DOHH2 (cell line): ENCODE measurements around the gene PRMT1.

ENCODE experiments used
- H3F3A ChIP-seq: fragments of 200-600 bp; sonication (generic), shearing (Covaris generic); 2 replicates; pipeline ENCODE4 v1.6.0; 2016; ENCODE audit warnings: antibody characterized with exemption, mild to moderate bottlenecking; ENCODE audit not compliant: control insufficient read depth, insufficient read depth
- H3K27ac ChIP-seq: fragments of 200-600 bp; sonication (generic); 2 replicates; pipeline ENCODE4 v1.5.1; 2014; ENCODE audit warnings: low read depth, mild to moderate bottlenecking, low read length, moderate library complexity
- H3K27me3 ChIP-seq: fragments of 200-600 bp; sonication (generic); 2 replicates; pipeline ENCODE4 v1.6.1; 2014; ENCODE audit warnings: mild to moderate bottlenecking, low read length, mixed read lengths; ENCODE audit not compliant: control insufficient read depth
- H3K36me3 ChIP-seq: fragments of 200-600 bp; sonication (generic); 2 replicates; pipeline ENCODE4 v1.6.1; 2014; ENCODE audit warnings: mild to moderate bottlenecking, low read length, moderate library complexity, mixed read lengths; ENCODE audit not compliant: control insufficient read depth
- H3K4me1 ChIP-seq: fragments of 200-600 bp; sonication (generic); 2 replicates; pipeline ENCODE4 v1.6.1; 2014; ENCODE audit warnings: mild to moderate bottlenecking, low read length, mixed read lengths; ENCODE audit not compliant: control insufficient read depth
- H3K4me2 ChIP-seq: fragments of 200-600 bp; sonication (generic); 2 replicates; pipeline ENCODE4 v1.6.0; 2014; ENCODE audit warnings: mild to moderate bottlenecking, low read length, moderate library complexity
- H3K4me3 ChIP-seq: fragments of 200-600 bp; sonication (generic); 2 replicates; pipeline ENCODE4 v1.5.1; 2014; ENCODE audit warnings: mild to moderate bottlenecking, low read length, mixed read lengths
- H3K79me2 ChIP-seq: fragments of 200-600 bp; sonication (generic); 2 replicates; pipeline ENCODE4 v1.6.1; 2014; ENCODE audit warnings: mild to moderate bottlenecking, low read length, mixed read lengths; ENCODE audit not compliant: control insufficient read depth
- H3K9me2 ChIP-seq: fragments of 200-600 bp; sonication (generic); replicated peaks from 2 replicates; pipeline ENCODE4 v1.6.1; 2014; ENCODE audit warnings: mild to moderate bottlenecking, low read length, mixed read lengths; ENCODE audit not compliant: control insufficient read depth
- H3K9me3 ChIP-seq: fragments of 200-600 bp; sonication (generic); 2 replicates; pipeline ENCODE4 v1.6.1; 2014; ENCODE audit warnings: antibody characterized with exemption, low read length, mixed read lengths; ENCODE audit not compliant: control insufficient read depth, insufficient read depth
- H4K20me1 ChIP-seq: fragments of 200-600 bp; sonication (generic); 2 replicates; pipeline ENCODE4 v1.6.0; 2014; ENCODE audit warnings: low read depth, mild to moderate bottlenecking, antibody characterized with exemption, low read length, moderate library complexity; ENCODE audit not compliant: control insufficient read depth, insufficient read depth
- EZH2phosphoT487 ChIP-seq: fragments of 200-600 bp; sonication (generic); IDR thresholded peaks from 2 replicates; pipeline ENCODE4 v1.6.1; 2017; ENCODE audit warnings: borderline replicate concordance, mild to moderate bottlenecking, antibody characterized with exemption, low read length, moderate library complexity, mixed read lengths
- TF ChIP-seq, protein P1 (sequence below): fragments of 200-600 bp; sonication (generic); IDR thresholded peaks from one replicate; pipeline ENCODE4 v1.5.1; 2014; ENCODE audit warnings: antibody characterized with exemption, mild to moderate bottlenecking, low read depth, low read length; ENCODE audit not compliant: poor library complexity, severe bottlenecking

Gene PRMT1

DNA sequence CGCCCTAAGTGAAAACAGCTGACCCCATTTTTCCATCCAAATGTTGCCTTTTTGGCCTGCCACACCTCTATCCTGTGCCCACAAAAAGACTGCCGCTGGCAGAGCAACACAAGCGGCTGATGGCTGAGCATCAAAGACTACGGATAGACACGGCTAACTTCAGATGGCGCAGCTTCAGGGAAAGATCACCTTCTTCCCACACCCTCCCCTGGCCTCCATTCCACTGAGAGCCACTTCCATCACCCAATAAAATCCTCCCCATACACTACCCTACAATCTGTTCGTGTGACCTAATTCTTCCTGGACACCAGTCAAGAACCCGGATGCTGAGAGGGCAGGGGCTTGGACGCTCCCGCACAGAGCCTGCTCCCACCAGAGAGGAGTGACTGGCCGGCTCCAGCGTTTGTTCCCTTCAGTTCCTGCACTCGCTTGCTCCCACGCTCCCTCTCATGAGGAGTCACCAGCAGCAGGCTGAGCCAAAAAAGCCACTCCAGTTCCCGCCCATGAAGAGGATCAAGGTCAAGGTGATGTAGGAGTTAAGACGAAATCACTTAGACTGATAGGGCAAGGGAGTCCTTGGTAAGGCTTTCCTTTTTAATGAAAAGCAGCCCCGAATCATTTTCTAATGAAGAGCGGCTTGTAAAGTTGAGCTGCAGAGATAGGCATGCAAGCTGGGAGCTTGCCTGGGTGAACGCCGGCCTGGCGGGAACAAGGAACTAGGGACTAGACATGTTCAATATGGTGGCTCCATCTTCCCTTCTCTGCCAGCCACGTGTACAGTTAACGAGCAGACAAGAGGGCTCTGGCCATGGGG, 50.4 kb downstream of the PRMT1 start:
- Histone ChIP-seq H3F3A (no peaks in the 10 kb centered on the region), H3K36me3 (no peaks in the 10 kb centered on the region), H3K9me3 (no peaks in the 10 kb centered on the region), H3K27ac (no peak overlapping the region), H3K4me2 (no peak overlapping the region), H3K9me2 (no peaks in the 10 kb centered on the region), H3K4me3 (no peak overlapping the region), H3K27me3 (no peaks in the 10 kb centered on the region), H3K4me1 (no peaks in the 10 kb centered on the region), H3K79me2 (no peaks in the 10 kb centered on the region), H4K20me1 (no peaks in the 10 kb centered on the region)
- TF ChIP-seq EZH2phosphoT487: no peak
- TF ChIP-seq, protein P1, sequence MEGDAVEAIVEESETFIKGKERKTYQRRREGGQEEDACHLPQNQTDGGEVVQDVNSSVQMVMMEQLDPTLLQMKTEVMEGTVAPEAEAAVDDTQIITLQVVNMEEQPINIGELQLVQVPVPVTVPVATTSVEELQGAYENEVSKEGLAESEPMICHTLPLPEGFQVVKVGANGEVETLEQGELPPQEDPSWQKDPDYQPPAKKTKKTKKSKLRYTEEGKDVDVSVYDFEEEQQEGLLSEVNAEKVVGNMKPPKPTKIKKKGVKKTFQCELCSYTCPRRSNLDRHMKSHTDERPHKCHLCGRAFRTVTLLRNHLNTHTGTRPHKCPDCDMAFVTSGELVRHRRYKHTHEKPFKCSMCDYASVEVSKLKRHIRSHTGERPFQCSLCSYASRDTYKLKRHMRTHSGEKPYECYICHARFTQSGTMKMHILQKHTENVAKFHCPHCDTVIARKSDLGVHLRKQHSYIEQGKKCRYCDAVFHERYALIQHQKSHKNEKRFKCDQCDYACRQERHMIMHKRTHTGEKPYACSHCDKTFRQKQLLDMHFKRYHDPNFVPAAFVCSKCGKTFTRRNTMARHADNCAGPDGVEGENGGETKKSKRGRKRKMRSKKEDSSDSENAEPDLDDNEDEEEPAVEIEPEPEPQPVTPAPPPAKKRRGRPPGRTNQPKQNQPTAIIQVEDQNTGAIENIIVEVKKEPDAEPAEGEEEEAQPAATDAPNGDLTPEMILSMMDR: no peak

DNA sequence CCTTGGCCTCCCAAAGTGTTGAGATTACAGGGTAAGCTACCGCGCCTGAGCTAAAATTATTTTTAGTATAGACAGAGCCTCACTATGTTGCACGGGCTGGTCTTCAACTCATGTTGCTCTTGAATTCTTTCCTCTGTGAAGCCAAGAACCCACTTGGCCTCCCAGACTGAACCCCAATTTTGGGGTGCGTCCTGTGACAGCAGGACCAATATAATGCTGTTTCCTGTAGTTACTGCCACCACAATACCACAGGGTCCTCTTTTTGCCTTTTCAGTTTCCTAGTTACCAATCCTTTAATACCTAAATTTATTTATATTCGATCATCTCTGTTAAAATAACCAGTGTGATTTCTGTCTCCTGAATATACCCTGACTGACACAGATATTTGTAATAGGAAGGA, 53.1 kb downstream of the PRMT1 start:
- Histone ChIP-seq H3K79me2 (no peaks in the 10 kb centered on the region), H3F3A (no peaks in the 10 kb centered on the region), H3K4me1 (no peaks in the 10 kb centered on the region), H3K9me2 (no peaks in the 10 kb centered on the region), H3K9me3 (no peaks in the 10 kb centered on the region), H3K27ac (no peak overlapping the region), H3K4me2 (no peak overlapping the region), H3K27me3 (no peaks in the 10 kb centered on the region), H3K36me3 (no peaks in the 10 kb centered on the region), H3K4me3 (no peak overlapping the region), H4K20me1 (no peaks in the 10 kb centered on the region)
- TF ChIP-seq EZH2phosphoT487: no peak
- TF ChIP-seq, protein P1: no peak
